ENCODE data around the gene HABP4.

DNA sequence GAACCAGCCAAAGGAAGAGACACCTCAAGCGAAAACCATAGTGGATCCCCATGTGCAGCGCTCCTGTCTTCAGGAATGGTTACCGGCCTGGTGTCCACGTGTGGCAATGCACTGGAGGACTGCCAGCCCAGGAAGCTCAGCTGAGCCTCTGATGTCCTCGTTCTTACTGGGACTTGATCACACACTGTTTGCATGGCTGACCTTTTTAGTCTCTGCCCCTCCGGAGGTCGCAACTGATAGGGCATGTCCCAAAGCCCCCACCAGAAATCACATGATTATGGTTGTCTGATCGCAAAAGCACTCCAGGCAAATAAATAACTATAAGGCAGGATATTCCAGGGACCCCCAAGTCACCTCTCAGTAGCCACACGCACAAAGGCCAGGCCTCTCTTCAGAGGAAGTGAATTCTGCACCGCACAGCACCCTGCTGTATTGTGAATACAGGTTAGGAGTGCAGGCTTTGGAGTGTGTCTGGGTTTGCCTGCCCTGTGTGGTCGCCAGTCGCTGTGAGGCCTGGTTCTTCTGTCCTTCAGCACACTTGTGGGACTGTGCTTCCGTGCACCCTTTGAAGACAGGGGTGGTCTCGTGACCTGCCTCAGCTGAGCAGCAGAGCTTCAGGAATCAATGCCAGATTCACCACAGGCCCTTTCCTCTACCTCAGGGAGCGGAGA lies 13.4 kb upstream of the HABP4 start:
- TF ChIP-seq, protein P1, sequence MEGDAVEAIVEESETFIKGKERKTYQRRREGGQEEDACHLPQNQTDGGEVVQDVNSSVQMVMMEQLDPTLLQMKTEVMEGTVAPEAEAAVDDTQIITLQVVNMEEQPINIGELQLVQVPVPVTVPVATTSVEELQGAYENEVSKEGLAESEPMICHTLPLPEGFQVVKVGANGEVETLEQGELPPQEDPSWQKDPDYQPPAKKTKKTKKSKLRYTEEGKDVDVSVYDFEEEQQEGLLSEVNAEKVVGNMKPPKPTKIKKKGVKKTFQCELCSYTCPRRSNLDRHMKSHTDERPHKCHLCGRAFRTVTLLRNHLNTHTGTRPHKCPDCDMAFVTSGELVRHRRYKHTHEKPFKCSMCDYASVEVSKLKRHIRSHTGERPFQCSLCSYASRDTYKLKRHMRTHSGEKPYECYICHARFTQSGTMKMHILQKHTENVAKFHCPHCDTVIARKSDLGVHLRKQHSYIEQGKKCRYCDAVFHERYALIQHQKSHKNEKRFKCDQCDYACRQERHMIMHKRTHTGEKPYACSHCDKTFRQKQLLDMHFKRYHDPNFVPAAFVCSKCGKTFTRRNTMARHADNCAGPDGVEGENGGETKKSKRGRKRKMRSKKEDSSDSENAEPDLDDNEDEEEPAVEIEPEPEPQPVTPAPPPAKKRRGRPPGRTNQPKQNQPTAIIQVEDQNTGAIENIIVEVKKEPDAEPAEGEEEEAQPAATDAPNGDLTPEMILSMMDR (conservative IDR thresholded peaks at IDR 0.05): no peak
- TF ChIP-seq ZFX (IDR thresholded peaks at IDR 0.05): no peak

All from C4-2B (cell line).